T-helper 22 cell (primary cell): ENCODE results near the gene ZEB2.

Source experiments
- DNase-seq: peaks from one replicate; pipeline ENCODE4 v3.0.0-alpha.2; 2020; ENCODE audit warnings: low read depth

The ZEB2 gene

DNA sequence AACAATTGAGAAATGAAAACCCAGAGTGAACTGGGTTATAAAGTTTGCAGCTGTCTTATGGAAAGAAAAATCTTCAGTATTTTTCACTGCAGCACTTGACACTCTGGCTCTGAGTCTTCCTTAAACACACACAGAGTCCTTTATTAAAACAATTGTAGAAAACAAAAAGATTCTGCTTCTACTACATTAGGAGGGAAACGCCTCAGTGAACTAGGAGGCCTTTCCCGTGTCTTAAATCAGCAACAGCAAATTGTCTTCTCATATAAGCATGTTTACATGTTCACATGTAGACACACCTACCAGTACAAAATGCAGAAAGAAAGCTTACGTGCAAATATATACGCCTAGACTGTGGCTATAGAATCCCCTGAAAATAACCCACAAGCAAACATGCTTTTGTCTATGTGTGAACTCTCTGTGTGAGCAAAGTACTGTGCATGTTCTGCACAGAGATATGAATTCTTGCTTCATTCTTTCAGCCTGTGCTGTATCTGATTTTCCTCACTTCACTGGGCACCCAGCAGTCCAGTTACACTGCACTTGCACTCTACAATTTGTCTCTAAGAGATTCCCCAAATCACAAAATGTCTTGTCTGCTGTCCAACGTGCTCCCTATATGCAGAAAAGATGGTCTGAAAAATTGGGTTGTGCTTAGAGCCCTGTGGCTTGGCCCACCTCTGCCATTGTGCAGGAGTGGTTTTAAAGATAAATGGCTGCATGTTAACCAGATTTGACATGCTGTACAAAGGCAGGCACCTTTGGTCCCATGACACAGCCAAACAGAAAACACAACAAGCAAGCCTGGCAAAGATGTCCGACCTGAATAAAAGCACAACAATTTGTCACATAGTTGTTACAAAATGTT is 24.5 kb downstream of the ZEB2 start:
- DNase-seq = no peak

DNA sequence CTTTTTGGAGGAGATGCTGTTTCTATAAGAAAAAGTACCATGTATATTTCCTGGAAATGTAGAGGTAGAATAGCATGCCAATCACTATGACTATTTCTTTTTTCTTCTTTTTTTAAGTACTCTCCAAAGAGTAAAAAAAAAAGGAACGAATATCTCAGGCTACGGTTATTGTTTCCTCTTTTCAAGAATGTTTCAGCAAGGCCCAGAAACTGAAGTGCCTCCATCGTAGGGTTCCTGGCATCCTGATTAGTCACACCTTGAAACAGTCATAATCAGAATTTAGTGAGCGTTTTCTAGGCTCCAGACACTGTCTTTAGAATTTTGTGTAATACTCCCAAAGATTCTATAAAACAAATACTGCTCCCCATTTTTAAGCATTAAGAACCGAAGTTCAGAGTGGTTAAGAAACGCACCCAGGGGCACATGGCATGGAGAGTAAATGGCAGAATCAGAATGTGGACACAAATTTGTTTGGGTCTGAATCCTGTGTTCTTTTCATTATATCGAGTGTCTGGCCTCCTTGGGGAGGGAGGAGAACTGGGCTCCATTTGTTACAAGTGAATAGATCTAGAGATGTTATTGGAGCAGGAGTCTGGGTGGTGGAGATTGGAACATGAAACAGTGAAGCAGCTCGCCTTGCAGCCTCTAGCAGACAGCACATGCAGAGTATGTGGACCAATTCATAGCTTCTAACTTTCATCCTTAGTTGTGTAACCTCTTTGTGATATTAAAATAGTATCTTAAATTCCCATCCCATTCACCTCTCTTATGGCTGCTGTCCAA is 26.7 kb downstream of the ZEB2 start:
- no peak for DNase-seq

- no peak for DNase-seq
These were observed 29.1 kb downstream of the ZEB2 start for GRCh38 chr2:144490857-144491256.

DNA sequence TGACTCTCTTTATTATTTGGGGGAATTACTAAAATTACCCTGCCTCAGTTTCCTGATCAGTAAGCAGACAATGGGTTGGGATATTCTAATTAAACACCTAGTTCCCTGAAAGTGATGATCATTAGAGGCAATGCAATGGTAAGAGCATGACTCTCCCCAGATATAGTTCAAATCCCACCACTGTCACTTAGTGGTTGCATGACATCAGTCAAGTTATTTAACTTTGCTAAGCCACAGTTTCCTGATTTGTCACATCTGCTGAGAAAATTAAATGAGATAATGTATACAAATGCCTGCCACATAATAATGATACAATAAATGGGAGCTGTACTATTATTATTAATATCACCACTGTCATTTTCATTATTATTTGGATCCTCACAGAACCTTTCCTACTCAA is 29.9 kb downstream of the ZEB2 start:
- DNase-seq = no peak

GRCh38 chr2:144489315-144489916 is 30.5 kb downstream of the ZEB2 start:
- DNase-seq = no peak

DNA sequence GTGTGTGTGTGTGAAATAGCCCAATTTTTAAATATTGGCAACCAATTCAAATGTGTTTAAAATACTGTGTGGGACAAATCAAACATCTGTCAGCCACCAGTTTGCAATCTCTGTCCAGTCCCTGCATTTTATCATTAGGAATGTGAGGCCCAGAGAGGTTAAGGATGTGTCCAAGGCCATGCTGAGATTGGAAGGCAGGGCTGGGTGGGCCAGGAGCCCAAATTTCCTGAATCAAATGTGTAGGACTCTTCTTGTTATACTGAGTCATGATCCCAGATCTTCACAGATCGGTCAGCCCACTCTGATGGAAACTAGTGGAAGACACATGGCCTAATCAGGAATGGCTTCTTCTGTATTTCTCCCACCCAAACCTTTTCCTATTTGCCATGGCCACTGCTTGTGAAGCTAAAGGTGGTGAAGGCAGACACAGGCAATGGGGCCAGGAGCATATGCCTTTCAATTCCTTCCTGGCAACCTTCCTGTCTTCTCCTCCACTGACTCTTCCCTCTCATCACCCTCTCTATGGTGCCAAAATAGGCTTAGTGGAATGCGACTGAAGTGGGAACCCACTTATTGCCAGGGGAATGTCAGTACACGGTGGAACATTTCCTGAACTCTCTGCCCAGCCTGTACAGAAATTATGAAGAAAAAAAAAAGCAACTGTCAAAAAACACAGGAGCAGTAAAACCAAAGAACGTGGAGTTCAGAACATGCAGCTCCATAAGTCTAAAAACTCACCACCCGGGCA is 35.5 kb downstream of the ZEB2 start:
- DNase-seq = no peak

DNA sequence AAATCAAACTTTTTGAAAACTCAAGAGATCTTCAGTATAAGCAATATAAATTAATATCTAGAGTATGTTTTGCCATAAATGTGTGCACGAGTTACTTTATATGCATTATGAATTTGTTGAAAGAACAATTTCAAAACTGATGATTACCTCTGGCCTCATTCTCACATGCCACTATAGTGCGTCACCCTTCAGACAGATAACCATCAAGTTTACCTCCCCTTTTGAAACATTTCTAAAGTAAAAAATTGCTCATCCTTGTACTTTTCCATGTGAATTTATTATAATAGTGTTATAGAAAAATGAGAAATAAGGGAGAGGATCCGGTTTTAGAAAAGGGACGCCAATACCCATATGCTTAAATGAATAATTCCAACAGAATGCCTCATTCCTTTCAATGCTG is 38.3 kb downstream of the ZEB2 start:
- no peak for DNase-seq

- DNase-seq = no peak
These were observed 38.8 kb downstream of the ZEB2 start for GRCh38 chr2:144481109-144481508.

GRCh38 chr2:144480285-144480684 is 39.6 kb downstream of the ZEB2 start:
- no peak for DNase-seq

DNA sequence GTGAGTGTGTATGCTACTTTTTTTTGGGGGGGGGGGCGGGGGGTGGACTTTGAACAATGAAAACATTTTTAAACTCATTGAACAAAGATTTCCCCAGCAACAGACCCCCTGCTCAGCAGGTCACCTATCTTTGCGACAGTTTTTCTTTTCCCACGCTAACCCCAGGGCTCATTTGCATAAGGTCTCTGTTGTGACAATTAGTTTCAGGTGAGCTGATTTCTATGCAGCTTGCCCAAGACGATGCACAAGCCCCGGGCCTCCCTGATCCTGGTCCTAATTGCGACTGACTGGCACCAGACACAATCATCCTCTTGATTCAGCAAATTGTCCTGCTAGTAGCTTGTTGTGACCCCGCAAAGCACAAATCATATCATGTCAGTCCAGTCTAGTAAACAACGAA is 40.3 kb downstream of the ZEB2 start:
- no peak for DNase-seq

- DNase-seq = no peak
These were observed 40.8 kb downstream of the ZEB2 start for GRCh38 chr2:144479138-144479537.

DNA sequence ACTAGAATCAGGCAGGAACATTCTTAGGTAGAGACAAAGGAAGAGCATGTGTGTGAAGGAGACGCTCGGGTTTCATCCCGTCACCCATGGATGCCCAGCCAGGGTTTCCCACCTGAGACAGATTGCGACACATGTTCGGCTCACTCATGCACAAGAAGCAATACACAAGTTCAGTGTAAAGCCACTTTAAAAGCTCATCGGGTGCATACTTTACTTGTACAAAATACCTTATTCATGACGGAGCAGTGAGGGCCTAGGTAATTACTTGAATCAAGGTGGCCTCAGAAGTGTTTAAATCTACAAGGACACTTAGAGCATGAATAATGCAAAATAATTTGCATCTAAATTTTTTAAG is 42.0 kb downstream of the ZEB2 start:
- DNase-seq = no peak

DNA sequence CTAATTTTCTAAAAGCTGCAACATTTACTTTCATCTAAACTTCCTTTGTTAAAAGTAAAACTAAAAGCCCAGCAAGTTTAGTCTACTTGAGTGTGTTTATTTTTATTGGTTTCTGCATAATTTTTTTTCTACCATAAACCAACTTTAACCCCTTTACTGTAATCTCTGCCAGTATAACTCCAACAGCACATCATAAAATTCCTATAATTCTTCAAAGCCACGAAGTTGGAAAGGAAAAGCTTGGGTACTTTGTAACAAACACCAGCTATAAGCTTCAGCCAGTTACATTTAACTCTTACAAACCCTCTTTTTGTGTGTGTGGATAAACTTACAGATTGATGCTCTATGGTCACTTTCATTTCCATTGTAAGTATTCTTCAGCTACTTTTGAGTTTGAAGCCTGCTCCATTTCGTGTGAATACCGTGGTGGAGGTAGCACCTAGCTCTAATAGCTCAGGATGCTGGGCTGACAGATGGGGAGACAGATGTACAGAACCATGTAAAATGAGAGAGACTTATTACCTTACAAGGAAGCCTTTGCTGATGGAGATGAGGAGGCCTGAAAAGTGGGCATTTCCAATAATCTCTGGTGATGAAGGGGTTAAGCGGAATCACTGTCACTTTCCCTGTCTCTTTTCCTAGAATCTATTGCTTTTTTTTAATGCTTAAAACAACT is 42.5 kb downstream of the ZEB2 start:
- no peak for DNase-seq

GRCh38 chr2:144476682-144477081 is 43.2 kb downstream of the ZEB2 start:
- no peak for DNase-seq

GRCh38 chr2:144475569-144476275 is 44.2 kb downstream of the ZEB2 start:
- DNase-seq = no peak

GRCh38 chr2:144475044-144475443 is 44.9 kb downstream of the ZEB2 start:
- DNase-seq = no peak

DNA sequence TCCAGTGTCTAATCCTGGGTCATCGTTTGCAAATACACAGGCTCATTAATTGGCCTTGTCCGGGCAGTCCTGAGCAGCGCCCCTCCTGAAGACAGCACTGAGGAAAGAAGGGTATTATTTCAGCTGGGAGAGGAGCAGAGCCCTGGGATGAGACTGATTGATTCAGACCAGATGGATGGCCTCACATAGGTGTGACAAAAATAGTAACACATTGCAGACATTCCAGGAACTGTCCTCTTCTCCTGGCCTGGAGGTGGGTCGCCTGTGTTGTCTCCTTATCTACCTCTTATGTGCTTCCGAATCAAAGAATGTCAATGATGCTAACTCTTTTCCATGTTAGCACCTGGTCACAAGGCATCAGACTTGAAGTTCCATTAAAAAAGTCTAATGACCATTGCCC is 45.9 kb downstream of the ZEB2 start:
- DNase-seq = no peak

DNA sequence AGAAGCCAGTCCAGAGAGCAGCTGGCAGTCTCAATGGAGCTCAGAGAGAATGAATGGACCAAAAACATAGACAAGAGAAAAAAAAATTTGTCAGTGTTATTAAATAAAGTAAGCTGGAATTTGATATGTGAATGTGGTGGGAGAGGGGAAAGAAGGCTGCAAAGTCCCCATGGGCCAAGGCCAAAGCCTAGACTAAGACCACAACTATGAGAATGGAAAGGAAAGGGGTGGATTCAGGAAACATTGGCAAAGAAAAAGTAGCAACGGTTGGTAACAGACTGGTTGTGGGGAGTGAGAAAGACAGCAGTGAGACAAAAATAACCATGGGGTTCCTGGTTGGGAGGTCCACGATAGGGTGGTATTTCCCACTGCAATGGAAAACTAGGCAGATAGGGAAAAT is 47.0 kb downstream of the ZEB2 start:
- no peak for DNase-seq

DNA sequence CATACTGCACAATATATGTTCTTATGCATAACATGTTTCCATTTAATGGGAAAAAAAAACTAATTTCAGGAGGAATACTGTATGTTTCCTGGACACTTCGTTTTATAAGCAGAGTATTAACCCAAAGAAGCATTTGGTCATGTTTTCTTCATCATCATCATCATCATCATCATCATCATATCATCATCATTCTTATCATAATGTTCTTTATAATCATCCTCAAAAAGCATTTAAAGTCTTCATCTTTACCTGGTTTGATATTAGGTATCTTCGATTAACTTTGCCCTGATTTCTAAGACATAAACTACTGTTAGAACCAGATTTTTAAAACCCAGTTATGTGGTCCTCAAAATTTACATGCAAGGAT is 47.9 kb downstream of the ZEB2 start:
- no peak for DNase-seq

DNA sequence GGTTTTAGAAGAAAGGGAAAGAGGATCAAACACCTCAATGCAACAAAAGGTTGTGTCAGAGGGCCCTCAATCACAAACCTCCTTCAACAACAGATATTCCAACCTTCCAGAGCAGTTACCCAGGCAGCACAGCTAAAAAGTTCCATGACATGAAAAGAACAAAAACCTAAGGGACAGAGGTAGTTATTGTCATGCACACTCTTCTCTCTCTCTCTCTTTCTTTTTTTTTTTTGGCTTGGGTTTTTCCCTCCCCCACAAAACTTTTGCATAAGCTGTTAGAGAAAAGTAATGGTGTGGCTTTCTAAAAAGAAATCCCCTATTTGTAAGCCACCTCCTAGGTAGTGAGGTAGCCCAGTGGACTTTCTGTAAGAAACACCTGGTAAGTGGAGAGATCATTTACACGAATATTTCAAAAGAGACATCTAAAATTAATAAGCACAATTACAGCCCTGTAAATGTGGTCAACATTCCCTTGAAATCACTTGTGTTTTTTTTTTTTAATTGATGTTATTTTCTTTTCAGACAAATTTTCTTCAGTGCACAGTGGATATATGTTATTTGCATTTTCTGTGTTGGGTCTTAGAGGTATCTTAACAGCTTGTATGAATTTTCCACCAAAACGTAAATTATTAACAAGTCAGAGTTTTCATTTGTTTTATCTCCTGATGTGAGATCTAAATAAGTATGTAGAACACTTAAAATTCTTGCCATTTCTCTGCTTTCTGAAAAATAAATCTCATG is 48.4 kb downstream of the ZEB2 start:
- no peak for DNase-seq

DNA sequence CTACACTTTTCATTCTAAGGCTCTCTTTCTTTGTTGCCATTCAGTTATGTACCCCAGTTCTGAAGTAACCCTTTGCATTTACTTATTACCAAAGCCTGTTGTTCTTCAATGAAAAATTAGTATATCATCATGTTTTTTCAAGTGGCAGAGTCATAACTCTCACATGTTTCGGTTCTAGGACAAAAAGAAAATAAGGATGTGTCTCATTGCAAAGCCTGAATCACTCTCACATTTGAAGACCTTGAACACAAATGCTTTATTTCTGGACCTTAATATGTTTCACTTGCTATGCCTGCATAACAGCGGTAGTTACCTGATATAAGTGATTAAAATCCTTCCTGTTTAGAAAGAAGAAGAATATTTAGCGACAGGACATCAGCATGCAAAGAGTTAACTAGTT is 49.1 kb downstream of the ZEB2 start:
- DNase-seq = no peak
